MM.1S (cell line): ENCODE data around the gene CD300E.

Experiments used
- DNase-seq: peaks from one replicate; pipeline ENCODE4 v3.0.0-alpha.2; 2015
- H2AFZ ChIP-seq: fragments of 300-600 bp; sonication (generic); 2 replicates; pipeline ENCODE4 v1.6.0; 2016; ENCODE audit warnings: antibody characterized with exemption, low read length
- H3F3A ChIP-seq: fragments of 300-600 bp; sonication (generic); 2 replicates; pipeline ENCODE4 v1.6.1; 2016; ENCODE audit warnings: mild to moderate bottlenecking, antibody characterized with exemption, low read length, moderate library complexity, mixed read lengths; ENCODE audit not compliant: insufficient read depth
- H3K27ac ChIP-seq: fragments of 300-600 bp; sonication (generic); 2 replicates; pipeline ENCODE4 v1.5.1; 2016; ENCODE audit warnings: mild to moderate bottlenecking, low read length
- H3K27me3 ChIP-seq: fragments of 300-600 bp; sonication (generic); replicated peaks from 2 replicates; pipeline ENCODE4 v1.6.0; 2016; ENCODE audit warnings: low read length; ENCODE audit not compliant: insufficient read depth
- H3K36me3 ChIP-seq: fragments of 300-600 bp; sonication (generic); replicated peaks from 2 replicates; pipeline ENCODE4 v1.6.1; 2016; ENCODE audit warnings: mild to moderate bottlenecking, low read length, mixed read lengths; ENCODE audit not compliant: insufficient read depth
- H3K4me1 ChIP-seq: fragments of 300-600 bp; sonication (generic); 2 replicates; pipeline ENCODE4 v1.6.1; 2016; ENCODE audit warnings: low read length, mixed read lengths
- H3K4me2 ChIP-seq: fragments of 300-600 bp; sonication (generic); 2 replicates; pipeline ENCODE4 v1.6.0; 2016; ENCODE audit warnings: low read depth, low read length
- H3K4me3 ChIP-seq: fragments of 300-600 bp; sonication (generic); 2 replicates; pipeline ENCODE4 v1.5.1; 2016; ENCODE audit warnings: low read length, mixed read lengths
- H3K79me2 ChIP-seq: fragments of 300-600 bp; sonication (generic); 2 replicates; pipeline ENCODE4 v1.6.1; 2016; ENCODE audit warnings: mixed run types, low read length, mixed read lengths
- H3K9ac ChIP-seq: fragments of 300-600 bp; sonication (generic); 2 replicates; pipeline ENCODE4 v1.6.1; 2016; ENCODE audit warnings: low read length, mixed read lengths
- H3K9me2 ChIP-seq: fragments of 300-600 bp; sonication (generic); replicated peaks from 2 replicates; pipeline ENCODE4 v1.6.1; 2016; ENCODE audit warnings: mild to moderate bottlenecking, low read length, mixed read lengths; ENCODE audit not compliant: insufficient read depth
- H3K9me3 ChIP-seq: fragments of 300-600 bp; sonication (generic); replicated peaks from 2 replicates; pipeline ENCODE4 v1.6.1; 2016; ENCODE audit warnings: mild to moderate bottlenecking, low read length, mixed read lengths; ENCODE audit not compliant: insufficient read depth
- H4K20me1 ChIP-seq: fragments of 300-600 bp; sonication (generic); 2 replicates; pipeline ENCODE4 v1.6.1; 2016; ENCODE audit warnings: mild to moderate bottlenecking, low read length, moderate library complexity, mixed read lengths; ENCODE audit not compliant: insufficient read depth
- EZH2 ChIP-seq: fragments of 300-600 bp; sonication (generic); optimal IDR thresholded peaks from 2 replicates; pipeline ENCODE3; 2017; ENCODE audit warnings: low read depth, mild to moderate bottlenecking, antibody characterized with exemption, low read length, mixed read lengths
- EZH2phosphoT487 ChIP-seq: fragments of 300-600 bp; sonication (generic); IDR thresholded peaks from 2 replicates; pipeline ENCODE4 v1.6.1; 2018; ENCODE audit warnings: antibody characterized with exemption, low read length
- TF ChIP-seq, protein P1 (sequence below): fragments of 300-600 bp; sonication (generic); IDR thresholded peaks from 2 replicates; pipeline ENCODE4 v1.5.1; 2016; ENCODE audit warnings: antibody characterized with exemption, low read length, mixed read lengths

The CD300E gene

DNA sequence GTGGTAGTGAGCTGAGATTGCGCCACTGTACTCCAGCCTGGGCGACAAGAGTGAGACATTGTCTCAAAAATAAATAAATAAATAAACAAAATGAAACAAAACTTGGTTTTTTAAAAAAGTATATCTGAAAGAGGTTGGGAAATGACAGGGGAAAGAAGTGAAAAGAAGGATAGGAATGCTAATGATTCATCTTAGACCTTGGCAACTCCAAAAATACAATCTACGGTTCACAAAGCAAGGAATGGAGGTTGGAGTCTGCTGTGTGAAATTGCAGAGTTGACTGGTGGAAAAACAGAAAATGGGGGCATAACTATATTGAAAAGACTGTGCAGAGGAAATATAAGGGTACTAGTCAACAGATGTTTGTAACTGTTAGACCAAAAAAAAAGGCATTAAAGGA is 40.0 kb upstream of the CD300E start:
- no peak for DNase-seq
- Histone ChIP-seq H3K9me2 (no peaks in the 10 kb centered on the region), H3K79me2 (no peaks in the 10 kb centered on the region), H3K4me2 (no peak overlapping the region), H3K9me3 (no peaks in the 10 kb centered on the region), H3K4me3 (no peak overlapping the region), H3K27me3 (peaks cover 13% of the 10 kb centered on the region), H3K4me1 (no peaks in the 10 kb centered on the region), H2AFZ (no peak overlapping the region), H3K9ac (no peak overlapping the region), H3K27ac (no peak overlapping the region), H4K20me1 (no peaks in the 10 kb centered on the region), H3K36me3 (no peaks in the 10 kb centered on the region), H3F3A (no peaks in the 10 kb centered on the region)
- TF ChIP-seq, protein P1, sequence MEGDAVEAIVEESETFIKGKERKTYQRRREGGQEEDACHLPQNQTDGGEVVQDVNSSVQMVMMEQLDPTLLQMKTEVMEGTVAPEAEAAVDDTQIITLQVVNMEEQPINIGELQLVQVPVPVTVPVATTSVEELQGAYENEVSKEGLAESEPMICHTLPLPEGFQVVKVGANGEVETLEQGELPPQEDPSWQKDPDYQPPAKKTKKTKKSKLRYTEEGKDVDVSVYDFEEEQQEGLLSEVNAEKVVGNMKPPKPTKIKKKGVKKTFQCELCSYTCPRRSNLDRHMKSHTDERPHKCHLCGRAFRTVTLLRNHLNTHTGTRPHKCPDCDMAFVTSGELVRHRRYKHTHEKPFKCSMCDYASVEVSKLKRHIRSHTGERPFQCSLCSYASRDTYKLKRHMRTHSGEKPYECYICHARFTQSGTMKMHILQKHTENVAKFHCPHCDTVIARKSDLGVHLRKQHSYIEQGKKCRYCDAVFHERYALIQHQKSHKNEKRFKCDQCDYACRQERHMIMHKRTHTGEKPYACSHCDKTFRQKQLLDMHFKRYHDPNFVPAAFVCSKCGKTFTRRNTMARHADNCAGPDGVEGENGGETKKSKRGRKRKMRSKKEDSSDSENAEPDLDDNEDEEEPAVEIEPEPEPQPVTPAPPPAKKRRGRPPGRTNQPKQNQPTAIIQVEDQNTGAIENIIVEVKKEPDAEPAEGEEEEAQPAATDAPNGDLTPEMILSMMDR: no peak
- TF ChIP-seq EZH2phosphoT487 (no peak), EZH2 (no peak)

DNA sequence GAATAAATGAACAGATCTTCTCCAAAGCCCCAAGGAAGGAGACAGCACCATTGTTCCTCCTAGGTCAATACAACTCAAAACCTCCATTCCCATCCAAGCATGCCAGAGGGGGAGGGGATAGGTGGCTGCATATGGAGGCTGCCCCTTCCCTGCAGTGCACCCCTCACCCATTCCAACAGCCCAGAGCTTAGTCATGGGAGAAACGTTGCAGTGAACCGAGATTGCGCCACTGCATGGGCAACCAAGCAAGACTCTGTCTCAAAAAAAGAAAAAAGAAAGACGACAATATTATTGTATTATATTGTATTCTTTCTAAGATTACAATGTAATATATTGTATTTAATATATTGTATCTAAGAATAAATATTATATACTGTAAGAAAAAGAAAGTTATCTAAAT is 36.4 kb upstream of the CD300E start:
- no peak for DNase-seq
- Histone ChIP-seq H3K36me3 (no peaks in the 10 kb centered on the region), H2AFZ (no peak overlapping the region), H3K79me2 (no peaks in the 10 kb centered on the region), H3K27ac (no peak overlapping the region), H3F3A (no peaks in the 10 kb centered on the region), H3K9ac (no peak overlapping the region), H3K4me1 (no peaks in the 10 kb centered on the region), H3K27me3 (0 out of 2 replicates have a peak, but pooled peaks cover 8% of the 10 kb centered on the region), H3K4me2 (no peak overlapping the region), H3K9me3 (no peaks in the 10 kb centered on the region), H4K20me1 (no peaks in the 10 kb centered on the region), H3K9me2 (no peaks in the 10 kb centered on the region), H3K4me3 (no peak overlapping the region)
- TF ChIP-seq EZH2 (no peak), EZH2phosphoT487 (no peak)
- TF ChIP-seq, protein P1: no peak

GRCh38 chr17:74658620-74659019 is 35.1 kb upstream of the CD300E start:
- Histone ChIP-seq H3K4me3 (no peak overlapping the region), H3K36me3 (no peaks in the 10 kb centered on the region), H3K27me3 (peaks cover 14% of the 10 kb centered on the region), H3K9ac (no peak overlapping the region), H3K9me2 (no peaks in the 10 kb centered on the region), H3F3A (no peaks in the 10 kb centered on the region), H3K79me2 (no peaks in the 10 kb centered on the region), H3K27ac (no peak overlapping the region), H3K4me1 (no peaks in the 10 kb centered on the region), H3K9me3 (no peaks in the 10 kb centered on the region), H3K4me2 (no peak overlapping the region), H2AFZ (no peak overlapping the region), H4K20me1 (no peaks in the 10 kb centered on the region)
- TF ChIP-seq, protein P1: no peak
- TF ChIP-seq EZH2phosphoT487 (no peak), EZH2 (no peak)
- DNase-seq: no peak
